HG02642 (cell line): ENCODE measurements around the gene ERO1B.

ENCODE experiments used
- ATAC-seq: cut with Tn5 transposase; IDR thresholded peaks from one replicate; pipeline ENCODE4 v1.9.1; 2021; ENCODE audit warnings: mild to moderate bottlenecking; ENCODE audit not compliant: unreplicated experiment, poor library complexity

ERO1B gene

DNA sequence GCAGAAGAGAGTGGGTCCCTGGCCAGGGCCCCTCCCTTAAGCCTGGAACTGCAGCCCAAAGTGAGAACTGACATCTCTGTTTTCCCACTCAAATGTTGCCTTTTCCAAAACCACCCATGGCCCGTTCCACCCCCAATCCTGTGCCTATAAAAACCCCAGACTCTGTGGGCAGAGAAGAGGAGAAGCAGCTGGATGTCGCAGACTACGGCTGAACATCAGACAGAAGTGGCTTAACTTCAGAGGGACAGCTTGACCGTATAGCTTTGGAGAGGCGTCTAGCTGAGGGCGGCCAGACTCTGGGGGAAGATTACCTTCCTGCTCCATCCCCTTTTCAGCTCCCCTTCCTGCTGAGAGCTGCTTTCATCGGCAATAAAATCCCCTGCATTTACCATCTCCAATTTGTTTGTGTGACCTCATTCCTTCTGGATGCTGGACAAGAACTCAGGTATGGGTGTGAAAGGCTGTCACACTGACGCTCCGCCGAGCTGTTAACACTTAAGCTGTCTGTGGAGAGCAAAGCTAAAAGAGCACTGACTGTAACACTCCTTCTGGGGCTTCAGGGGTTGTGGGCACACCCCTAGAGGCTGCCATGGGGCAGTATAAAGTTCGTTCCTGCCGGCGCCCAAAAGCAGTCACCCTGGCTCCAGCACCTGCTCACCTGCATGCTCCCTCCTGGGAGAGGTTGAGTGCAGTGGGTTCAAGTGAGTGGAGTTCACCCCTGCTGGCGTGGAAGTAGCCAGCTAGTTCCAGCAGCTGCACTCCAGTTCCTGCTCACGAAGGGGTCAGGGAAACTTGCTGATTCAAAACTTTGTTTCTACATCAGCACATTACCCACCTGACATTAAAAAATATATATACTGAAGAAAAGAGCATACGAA is 19.6 kb upstream of the ERO1B start:
- no peak for ATAC-seq

DNA sequence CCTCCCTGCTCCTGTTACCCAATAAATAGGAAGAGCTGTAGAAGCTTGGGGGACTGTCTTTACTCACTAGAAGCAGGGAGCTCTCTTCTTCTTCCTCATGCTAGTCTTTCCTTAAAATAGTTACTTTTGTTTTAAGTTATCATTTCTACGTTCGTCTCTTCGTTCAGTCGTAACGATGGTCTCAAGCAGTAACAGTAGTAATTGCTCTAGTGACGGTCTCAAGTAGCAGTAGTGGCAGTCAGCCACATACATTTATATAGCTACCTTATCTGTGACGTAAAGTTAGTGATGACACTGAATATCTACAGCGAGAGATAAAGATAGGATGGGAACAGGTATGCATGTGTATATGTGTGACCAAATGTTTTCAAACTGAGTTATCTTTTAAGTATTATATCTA is 15.4 kb upstream of the ERO1B start:
- ATAC-seq = no peak

DNA sequence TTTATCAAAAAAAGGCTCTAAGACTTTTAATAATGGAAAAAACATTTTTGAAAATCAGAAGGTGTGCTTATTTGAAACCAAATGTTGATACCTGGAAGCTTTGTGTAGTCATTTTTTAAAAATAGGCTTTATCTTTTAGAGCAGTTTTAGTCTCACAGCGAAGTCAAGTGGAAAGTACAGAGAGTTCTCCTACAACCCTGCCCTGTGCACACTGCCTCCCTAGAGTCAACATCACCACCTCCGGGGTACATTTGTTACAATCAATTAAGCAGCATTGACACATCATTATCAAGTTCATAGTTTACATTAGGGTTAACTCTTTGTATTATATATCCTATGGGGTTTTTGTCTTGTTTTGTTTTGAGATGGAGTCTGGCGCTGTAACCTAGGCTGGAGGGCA is 10.7 kb upstream of the ERO1B start:
- ATAC-seq = no peak

DNA sequence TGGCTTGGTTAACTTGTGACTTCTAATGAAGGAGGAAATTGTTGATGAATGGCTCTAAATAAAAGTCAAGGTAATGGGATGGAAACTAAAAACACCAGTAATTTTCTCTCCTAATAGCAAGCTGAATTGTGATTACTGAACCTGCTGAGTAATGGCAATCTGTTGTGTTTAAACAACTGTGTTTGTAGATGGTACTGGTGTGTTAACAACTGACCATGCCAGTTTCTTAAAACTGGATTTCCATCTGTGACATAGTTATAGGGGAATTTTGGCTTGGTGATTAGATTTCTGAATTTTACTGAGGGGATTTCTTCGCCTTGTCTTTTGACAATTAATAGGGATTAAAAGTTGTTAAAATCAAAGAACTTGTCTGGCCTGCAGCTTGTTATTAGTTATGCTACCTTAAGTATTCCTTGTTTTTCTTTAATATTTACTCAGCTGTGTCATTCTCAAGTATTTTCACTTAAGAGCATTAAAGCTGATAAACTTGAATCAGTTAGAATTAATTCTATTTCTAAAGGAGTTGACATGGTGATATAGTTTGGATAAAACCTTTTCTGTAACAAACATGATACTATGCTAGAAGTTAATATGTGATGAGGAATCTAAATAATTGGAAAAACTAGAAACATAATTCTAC is 7.9 kb upstream of the ERO1B start:
- no peak for ATAC-seq

DNA sequence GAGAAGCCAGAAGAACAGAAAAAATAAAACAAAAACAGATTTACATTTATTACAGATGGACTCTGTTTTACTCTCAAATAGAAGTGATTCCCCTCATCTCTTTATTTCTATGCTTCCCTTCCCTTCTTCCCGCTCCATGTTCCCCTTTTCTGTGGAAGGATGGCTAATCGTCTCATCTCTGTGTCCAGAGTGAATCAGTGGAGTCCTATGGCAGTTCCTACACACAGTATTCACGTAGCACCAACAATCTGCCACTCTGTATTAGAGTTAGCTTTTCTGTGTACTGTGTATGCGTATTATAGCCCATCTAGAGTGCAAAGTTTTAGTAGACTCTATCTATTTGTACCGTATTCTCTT is 6.8 kb upstream of the ERO1B start:
- no peak for ATAC-seq

DNA sequence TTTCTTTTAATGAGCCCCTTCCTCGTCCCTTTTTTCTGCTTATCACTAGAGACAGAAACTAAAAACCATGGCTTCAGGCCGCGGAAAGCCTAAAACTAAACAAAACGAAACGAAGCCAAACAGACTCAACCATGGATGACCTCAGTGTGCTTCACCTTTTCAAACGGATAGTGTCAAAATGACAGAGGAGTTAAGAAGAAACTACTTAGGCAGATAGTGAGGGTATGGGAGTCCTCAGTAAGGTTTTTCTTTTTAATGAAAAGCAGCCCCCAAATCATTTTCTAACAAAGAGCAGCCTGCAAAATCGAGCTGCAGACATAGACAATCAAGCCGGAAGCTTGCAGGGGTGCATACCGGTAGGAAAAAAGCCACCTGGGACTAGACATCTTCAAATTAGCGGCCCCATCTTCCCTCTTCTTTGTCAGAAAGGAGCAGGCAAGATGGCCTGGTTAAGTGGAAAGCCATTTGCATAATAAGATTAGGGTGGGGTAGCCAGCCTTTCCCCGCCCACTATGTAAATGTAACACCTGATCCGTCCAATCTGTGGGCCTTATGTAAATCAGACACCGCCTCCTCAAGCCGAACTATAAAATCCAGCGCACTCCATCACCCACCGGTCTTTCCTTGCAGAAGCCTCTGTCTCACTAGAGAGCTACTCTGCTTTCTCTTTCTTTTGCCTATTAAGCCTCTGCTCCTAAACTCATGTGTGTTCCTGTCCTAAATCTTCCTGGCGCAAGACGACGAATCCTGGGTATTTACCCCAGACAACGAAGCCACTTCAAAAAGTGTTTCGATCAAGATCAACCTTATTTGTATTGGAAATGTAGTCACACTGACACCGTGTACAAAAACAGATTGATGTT is 6.2 kb upstream of the ERO1B start:
- no peak for ATAC-seq

DNA sequence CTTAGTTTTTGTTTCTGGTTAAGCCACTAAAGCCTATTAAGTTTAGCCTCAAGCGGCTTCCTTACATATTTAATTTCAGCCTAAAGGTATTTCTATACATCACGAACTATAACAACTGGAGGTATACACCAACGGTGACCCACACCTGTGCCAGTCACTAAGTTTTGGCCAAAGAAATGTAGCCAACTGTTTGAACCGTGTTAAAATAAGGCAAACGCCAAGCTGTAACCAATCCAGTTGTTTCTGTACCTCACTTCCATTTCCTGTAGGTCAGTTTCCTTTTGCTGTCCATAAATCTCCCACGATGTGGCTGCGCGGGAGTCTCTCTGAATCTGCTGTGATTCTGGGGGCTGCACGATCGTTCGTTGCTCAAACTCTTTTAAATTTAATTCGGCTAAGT is 5.6 kb upstream of the ERO1B start:
- ATAC-seq = no peak

DNA sequence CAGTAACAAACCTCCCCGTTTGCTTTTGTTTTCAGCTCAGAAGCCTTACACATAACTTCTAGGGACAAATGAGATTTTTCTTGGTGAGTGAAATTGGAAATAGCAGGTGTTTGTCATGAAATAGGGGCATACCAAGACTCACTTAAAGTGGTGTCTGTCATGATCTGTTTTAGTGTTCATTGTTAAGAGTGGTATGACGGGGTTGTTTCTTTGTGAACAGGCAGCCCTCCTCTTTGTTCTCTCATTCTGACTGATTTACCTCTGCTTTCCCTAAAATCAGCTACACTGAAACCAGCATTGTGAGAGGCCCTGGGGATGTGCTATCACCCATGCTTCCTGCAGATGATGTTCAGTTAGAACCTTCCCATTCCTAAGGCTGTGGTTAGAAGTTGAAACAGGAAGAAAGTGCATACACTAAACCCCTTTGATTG is 2.5 kb upstream of the ERO1B start:
- peak; percentile 48 for ATAC-seq

DNA sequence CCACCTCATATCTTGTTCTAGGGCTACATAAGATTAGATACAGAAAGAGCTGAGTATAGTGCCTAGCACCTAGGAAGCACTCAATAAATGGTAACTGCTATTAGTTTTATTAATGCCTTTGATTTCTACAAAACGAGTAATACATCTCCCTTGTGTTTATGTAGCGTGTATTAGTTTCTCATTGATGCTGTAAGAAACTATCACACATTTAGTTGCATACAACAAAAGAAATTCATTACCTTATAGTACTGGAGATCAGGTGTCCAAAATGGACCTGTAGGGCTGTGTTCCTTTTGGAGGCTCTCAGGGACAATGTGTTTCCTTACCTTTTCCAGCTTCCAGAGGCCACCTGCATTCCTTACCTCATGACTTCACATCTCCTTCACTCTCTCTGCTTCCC is 961 bp upstream of the ERO1B start:
- ATAC-seq = no peak

DNA sequence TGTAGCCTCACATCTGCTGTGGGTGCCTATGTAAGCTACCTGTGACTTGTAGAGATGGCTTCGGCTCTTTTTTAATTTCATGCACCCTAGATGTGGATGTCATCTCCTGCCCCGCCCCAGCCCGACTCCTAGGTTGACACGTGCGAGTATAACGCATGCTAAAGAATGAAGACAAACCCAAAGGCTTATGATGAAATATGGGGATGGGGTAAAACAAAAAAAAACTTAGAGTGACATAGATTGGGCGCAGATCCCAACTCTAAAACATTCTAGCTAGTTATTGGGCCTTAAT is 613 bp upstream of the ERO1B start:
- ATAC-seq = peak; percentile 8

DNA sequence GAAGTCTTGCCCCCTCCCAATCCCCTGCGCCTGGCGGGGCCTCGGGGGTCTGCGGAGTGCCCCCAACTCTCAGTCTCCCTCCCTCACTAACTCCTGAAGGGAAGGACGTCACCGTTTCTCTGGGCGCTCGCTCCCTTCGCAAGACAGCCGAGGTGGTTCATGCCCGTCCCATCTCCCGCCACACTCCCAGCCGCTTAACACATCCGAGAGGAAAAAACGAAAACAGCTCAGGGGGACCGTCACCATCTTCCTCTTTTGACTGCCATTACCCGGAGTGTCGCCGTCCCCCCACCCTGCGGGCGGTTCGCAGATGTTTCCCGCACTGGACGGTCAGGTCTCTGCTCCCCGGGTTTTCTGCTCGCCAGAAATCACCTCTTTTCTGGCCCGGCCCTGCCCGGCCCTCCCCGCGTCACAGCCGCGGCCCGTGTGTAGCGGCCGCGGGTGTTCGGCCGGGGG is 532 bp downstream of the ERO1B start:
- peak; percentile 29 for ATAC-seq

DNA sequence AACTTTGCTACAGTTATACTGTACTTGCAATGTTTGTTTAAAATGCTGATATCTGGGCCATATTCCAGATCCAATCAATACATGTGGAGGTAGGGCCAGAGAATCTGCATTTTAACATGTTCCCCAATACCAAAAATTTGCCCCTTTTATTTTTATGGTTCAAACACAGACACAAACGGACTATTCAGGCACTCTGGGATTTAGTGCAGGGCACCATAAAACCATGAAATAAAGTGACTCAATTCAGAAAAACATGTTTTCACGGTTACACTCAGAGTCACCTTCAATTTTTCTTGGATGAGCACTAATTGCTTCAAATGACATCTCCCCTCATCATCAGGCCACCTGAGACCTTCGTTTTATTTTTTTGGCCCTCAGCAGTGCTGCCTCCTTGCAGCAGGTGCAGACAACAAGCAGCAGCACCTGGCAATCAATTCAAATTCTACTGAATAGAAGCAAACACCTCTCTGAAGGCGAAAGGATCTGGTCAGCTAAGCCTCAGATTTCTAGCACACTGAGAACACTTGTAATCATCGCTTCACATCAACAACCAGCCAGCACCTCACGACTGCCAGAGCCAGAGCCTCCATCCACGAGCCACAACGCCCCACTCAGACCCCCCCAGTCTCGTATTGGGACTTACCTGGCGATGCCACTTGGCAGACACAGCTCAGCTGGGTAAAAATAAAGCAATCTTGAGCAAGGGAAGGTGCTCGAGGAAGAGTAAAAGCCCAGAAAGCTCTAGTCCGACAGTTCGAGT is 1.1 kb downstream of the ERO1B start:
- ATAC-seq = no peak

DNA sequence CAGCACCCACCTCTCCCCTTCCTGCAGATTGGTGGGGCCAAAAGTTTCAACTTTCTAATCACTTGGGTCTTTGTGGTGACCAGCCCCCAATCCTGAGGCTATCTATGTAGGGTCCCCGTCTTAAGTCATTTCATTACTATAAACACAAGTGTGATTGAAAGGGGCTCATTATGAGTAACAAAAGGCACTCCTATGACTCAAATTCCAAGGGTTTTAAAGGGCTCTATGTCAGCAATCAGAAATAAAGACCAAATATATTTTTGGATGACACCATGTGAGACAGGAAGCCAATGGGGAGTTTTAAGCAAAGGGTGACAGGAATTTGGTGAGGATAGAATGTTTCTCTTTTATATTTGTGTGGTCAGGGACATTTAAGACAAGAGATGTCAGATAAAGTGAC is 6.2 kb downstream of the ERO1B start:
- ATAC-seq = no peak

DNA sequence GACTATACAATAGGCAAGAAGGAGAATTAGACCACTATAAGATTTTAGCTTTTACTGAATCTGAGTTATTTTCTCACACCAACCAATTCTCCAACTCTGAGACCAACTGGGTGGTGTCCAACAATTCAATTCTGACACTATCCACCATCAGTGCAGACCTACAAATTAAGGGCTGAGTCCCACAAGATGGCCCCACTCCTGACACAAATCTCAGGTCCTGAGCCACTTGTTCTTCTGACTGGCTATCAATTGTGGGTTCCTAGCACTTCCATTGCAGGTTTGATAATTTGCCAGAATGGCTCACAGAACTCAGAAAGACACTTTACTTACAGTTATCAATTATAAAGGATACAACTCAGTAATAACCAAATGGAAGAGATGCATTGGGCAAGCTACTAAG is 6.7 kb downstream of the ERO1B start:
- no peak for ATAC-seq

DNA sequence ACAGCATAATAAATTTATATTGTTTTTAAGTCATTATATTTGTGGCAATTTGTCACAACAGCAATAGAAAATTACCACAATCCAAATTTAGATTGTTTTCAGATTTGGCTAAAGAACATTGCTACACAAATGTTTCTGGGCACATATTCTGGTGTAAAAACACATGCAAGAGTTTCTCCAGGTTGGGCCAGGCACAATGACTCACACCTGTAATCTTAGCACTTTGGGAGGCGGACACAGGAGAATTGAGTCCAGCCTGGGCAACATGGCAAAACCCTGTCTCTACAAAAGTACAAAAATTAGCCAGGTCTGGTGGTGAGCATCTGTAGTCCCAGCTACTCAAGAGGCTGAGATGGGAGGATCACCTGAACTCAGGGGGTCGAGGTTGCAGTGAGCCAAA is 8.4 kb downstream of the ERO1B start:
- no peak for ATAC-seq

DNA sequence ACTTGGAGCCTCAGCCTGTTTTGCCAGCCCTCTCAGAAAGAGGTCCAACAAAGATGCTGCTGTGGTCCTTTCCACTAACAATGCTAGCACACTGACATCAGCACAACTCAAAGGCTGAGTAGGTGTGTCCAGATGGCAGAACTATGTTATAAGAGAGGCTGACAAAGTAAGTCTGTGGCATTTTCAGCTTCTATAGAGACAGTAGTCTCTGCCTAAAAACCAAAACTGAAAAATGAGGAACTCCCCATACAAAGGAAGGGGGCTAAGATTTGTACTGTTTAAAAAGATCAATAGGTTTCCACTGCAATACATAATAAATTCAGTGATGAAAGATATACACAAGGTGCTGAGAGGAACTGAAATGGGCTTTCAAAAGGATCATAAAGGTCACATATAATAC is 12.3 kb downstream of the ERO1B start:
- ATAC-seq = no peak

DNA sequence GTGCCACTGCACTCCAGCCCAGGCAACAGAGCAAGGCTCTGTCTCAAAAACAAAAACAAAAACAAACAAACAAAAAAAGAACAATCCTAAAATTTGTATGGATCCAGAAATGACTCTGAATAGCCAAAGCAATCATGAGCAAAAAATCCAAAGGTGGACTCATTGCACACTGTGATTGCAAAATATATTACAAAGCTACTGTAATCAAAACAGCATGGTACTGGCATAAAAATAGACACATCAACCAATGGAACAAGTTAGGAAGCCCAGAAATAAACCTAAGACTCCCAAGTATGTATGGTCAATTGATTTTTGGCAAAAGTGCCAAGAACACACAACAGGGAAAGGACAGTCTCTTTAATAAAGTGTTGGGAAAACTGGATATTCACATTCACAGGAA is 19.9 kb downstream of the ERO1B start:
- no peak for ATAC-seq

DNA sequence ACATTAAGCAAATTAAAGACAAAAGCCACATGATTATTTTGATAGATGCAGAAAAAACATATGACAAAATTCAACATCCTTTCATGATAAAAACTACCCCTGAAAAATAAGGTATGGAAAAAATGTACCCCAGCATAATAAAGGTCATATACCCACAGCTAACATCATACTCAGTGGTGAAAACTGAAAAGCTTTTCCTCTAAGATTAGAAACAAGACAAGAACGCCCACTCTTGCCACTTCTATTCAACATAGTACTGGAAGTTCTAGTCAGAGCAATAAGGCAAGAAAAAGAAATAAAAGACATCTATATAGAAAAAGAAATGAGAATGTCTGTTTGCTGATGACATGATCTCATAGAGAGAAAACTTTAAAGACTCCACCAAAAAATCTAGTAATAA is 20.7 kb downstream of the ERO1B start:
- no peak for ATAC-seq

DNA sequence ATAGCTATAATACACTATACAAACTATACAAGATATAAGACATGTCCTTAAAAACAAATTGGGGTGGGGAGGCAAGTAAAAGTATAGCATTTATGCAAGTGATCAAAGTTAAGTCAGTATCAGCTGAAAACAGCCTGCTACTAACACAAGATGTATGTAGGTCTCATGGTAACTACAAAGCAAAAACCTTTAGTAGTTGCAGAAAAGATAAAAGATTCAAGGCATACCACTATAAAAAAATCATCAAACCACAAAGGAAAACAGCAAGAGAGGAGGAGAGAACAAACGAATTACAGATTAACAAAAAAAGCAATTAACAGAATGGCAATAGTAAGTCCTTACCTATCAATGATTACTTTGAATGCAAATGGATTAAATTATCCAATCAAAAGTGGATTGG is 22.7 kb downstream of the ERO1B start:
- ATAC-seq = no peak

DNA sequence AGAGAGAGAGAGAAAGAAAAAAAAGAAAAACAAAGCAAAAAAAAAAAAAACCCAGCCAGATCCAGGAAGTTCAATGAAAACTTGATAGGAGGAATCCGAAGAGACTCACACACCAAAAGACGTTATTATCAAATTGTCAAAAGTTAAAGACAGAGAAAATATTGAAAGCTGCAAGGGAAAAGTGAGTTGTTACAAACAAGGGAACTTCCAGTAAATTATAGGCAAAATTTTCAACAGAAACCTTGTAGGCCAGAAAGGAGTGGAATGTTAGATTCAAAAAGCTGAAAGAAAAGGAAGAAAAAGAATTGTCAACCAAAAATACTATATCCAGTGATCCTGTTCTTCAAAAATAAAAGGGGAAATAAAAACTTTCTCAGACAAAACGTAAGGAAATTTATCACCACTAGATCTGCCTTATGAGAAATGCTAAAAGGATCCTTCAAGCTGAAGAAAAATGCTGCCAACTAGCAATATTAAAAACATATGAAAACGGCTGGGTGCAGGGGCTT is 23.6 kb downstream of the ERO1B start:
- no peak for ATAC-seq
